Measurements from ENCODE around the gene TCF7L2.

The TCF7L2 gene

GRCh38 chr10:112961609-112962008 is 11.6 kb downstream of the TCF7L2 start:
- TF ChIP-seq, protein P1, sequence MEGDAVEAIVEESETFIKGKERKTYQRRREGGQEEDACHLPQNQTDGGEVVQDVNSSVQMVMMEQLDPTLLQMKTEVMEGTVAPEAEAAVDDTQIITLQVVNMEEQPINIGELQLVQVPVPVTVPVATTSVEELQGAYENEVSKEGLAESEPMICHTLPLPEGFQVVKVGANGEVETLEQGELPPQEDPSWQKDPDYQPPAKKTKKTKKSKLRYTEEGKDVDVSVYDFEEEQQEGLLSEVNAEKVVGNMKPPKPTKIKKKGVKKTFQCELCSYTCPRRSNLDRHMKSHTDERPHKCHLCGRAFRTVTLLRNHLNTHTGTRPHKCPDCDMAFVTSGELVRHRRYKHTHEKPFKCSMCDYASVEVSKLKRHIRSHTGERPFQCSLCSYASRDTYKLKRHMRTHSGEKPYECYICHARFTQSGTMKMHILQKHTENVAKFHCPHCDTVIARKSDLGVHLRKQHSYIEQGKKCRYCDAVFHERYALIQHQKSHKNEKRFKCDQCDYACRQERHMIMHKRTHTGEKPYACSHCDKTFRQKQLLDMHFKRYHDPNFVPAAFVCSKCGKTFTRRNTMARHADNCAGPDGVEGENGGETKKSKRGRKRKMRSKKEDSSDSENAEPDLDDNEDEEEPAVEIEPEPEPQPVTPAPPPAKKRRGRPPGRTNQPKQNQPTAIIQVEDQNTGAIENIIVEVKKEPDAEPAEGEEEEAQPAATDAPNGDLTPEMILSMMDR (conservative IDR thresholded peaks at IDR 0.05), result no peak
- TF ChIP-seq ZFX (IDR thresholded peaks at IDR 0.05), result no peak
- H3K27ac ChIP-seq, result no peak overlapping the region

DNA sequence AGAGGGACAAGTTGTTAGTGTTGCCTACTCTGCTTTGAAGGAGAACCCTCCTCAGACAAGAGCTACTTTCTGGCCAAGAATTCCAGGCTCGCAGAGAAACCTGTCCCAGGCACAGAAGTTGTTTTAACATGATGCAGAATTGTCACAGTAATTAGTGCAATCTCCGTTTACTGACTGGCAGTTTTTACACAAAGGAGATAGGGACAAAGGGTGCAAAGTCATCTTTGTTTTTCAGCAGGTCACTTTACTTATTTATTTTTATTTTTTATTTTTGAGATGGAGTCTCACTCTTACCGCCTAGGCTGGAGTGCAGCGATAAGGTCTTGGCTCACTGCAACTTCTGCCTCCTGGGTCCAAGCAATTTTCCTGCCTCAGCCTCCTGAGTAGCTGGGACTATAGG is 12.3 kb downstream of the TCF7L2 start:
- no peak overlapping the region for H3K27ac ChIP-seq
- TF ChIP-seq, protein P1 (conservative IDR thresholded peaks at IDR 0.05), result no peak
- TF ChIP-seq ZFX (IDR thresholded peaks at IDR 0.05), result no peak

GRCh38 chr10:112963835-112964234 is 13.8 kb downstream of the TCF7L2 start:
- TF ChIP-seq, protein P1 (conservative IDR thresholded peaks at IDR 0.05), result no peak
- no peak for TF ChIP-seq ZFX (IDR thresholded peaks at IDR 0.05)
- H3K27ac ChIP-seq, result no peak overlapping the region

- H3K27ac ChIP-seq, result no peak overlapping the region
- no peak for TF ChIP-seq ZFX (IDR thresholded peaks at IDR 0.05)
- TF ChIP-seq, protein P1 (conservative IDR thresholded peaks at IDR 0.05), result no peak
Measured at GRCh38 chr10:112964482-112964881, 14.4 kb downstream of the TCF7L2 start.

GRCh38 chr10:112966194-112966855 is 16.3 kb downstream of the TCF7L2 start:
- no peak overlapping the region for H3K27ac ChIP-seq
- TF ChIP-seq, protein P1 (conservative IDR thresholded peaks at IDR 0.05), result no peak
- TF ChIP-seq ZFX (IDR thresholded peaks at IDR 0.05), result no peak

- H3K27ac ChIP-seq, result no peak overlapping the region
- TF ChIP-seq ZFX (IDR thresholded peaks at IDR 0.05), result no peak
- TF ChIP-seq, protein P1 (conservative IDR thresholded peaks at IDR 0.05), result no peak
Measured at GRCh38 chr10:112967200-112967599, 17.2 kb downstream of the TCF7L2 start.

GRCh38 chr10:112969131-112969530 is 19.1 kb downstream of the TCF7L2 start:
- H3K27ac ChIP-seq, result no peak overlapping the region
- TF ChIP-seq, protein P1 (conservative IDR thresholded peaks at IDR 0.05), result no peak
- no peak for TF ChIP-seq ZFX (IDR thresholded peaks at IDR 0.05)
